ENCODE measurements around the gene HMG20A. TPM values are rescaled to one million over a fixed set of nuclear protein-coding genes. Genes with fewer than 3 reads are reported as not detected.
A peak's percentile ranks its signal among the peaks of the same experiment; 100 is the strongest.

HMG20A gene
- total RNA-seq, 4 donors from 2014 or later, result 20.7 to 42.2 (median 31.2) TPM

DNA sequence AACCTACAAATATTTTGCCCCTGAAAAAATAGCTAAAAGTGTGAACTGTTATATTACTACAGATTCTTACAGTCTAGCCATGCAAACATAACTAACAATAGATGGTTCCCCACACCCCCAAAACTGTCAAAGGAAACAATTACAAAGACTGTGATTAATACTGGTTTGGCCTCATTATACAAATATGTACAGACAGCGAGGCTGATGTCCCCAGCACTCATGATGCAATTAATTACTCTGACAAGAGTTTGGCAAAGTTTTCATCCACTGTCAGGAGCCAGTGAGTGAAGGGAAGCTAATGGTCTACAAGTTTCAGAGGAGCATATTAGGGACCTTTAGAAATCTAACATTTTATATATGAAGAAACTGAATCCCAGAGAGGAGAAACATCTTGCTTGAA, 61.0 kb downstream of the HMG20A start:
- Histone ChIP-seq H3K27ac (replicated peaks in 1 of 4) (peak overlapping the region in 2 of 4 donors; percentile 44 to 49), H3K4me1 (peaks cover 43 to 53% (median 51%) of the 10 kb centered on the region in 4 donors), H3K27me3 (no peaks in the 10 kb centered on the region), H3K9me3 (no peaks in the 10 kb centered on the region), H3K36me3 (peaks cover 4 to 56% (median 39%) of the 10 kb centered on the region in 4 donors), H3K4me3 (no peak overlapping the region)
- DNase-seq (ENCODE audit: extremely low spot score), result no peak
- TF ChIP-seq, protein P1, sequence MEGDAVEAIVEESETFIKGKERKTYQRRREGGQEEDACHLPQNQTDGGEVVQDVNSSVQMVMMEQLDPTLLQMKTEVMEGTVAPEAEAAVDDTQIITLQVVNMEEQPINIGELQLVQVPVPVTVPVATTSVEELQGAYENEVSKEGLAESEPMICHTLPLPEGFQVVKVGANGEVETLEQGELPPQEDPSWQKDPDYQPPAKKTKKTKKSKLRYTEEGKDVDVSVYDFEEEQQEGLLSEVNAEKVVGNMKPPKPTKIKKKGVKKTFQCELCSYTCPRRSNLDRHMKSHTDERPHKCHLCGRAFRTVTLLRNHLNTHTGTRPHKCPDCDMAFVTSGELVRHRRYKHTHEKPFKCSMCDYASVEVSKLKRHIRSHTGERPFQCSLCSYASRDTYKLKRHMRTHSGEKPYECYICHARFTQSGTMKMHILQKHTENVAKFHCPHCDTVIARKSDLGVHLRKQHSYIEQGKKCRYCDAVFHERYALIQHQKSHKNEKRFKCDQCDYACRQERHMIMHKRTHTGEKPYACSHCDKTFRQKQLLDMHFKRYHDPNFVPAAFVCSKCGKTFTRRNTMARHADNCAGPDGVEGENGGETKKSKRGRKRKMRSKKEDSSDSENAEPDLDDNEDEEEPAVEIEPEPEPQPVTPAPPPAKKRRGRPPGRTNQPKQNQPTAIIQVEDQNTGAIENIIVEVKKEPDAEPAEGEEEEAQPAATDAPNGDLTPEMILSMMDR (IDR thresholded peaks at IDR 0.05), result no peak
- TF ChIP-seq EP300 (IDR thresholded peaks at IDR 0.05) (no peak), POLR2AphosphoS5 (IDR thresholded peaks at IDR 0.05) (peak in 1 of 2 donors; percentile 23)
- intact Hi-C loops (cut with DNase I), result no loop called here
- 7% methylated on average over 1 of the region's 1 CpG for WGBS

DNA sequence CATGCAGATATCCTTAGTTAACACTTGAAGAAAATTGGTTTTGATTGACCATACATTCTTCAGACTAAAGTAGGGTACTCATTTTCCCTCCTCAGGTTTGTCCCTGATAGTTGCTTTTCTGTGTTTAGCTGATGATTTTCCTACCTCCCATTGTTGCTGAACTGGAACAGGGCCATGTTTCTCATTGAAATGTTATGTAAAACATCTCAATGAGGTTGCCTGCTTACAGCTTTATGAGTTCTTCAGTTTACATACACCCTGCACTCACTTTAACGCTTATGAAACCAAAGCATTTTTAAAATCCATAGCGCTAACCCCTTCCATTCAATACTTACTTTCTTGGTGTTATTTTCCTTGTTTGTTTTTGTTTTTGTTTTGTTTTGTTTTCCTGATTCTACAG, 61.9 kb downstream of the HMG20A start:
- Histone ChIP-seq H3K4me1 (peaks cover 52 to 62% (median 60%) of the 10 kb centered on the region in 4 donors), H3K9me3 (no peaks in the 10 kb centered on the region), H3K4me3 (no peak overlapping the region), H3K27ac (replicated peaks in 1 of 4) (peak overlapping the region in 1 of 4 donors; percentile 49), H3K27me3 (no peaks in the 10 kb centered on the region), H3K36me3 (peaks cover 4 to 51% (median 38%) of the 10 kb centered on the region in 4 donors)
- TF ChIP-seq, protein P1 (IDR thresholded peaks at IDR 0.05), result no peak
- TF ChIP-seq POLR2A (IDR thresholded peaks at IDR 0.05; ENCODE audit: low read depth) (no peak), POLR2AphosphoS5 (IDR thresholded peaks at IDR 0.05) (peak in 1 of 2 donors; percentile 19), EP300 (IDR thresholded peaks at IDR 0.05) (no peak)
- whole genome bisulfite sequencing, result 55% methylated on average over 2 of the region's 2 CpGs
- intact Hi-C loops (cut with DNase I), result no loop called here
- no peak for DNase-seq (ENCODE audit: extremely low spot score)

DNA sequence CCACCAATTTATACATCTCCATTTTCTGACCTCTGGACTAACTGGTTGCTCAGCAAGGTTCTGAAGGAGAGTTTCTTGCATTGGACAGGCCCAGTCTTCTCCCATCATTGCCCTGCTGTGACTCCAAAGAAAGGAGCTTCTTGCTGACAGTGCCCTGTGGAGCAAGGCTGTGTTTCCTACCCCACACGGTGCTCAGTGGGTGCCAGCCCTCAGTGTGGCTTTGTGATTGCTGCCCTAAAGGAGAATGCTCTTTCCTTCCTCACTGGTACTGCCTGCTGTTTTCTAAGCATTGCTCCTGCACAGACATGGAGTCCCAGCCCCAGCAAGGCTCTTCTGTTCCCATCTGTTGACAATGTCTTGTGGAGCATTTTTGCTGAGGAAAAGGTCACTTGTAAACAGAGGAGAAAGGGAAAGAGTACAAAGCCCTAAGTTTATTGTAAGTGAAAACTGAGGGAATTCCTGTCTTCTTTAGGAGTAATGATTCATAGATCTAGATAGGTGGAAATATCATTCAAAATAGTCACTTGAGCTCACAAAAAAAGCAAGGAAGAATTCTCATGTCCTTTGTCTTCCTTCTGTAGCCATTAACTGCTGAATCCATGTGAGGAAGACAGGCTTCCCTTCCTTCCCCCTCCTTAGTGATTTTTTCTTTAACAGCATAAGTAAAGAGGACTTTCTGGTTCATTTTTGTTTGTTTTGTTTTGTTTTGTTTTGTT, 62.9 kb downstream of the HMG20A start:
- H3K27ac ChIP-seq (replicated peaks in 1 of 4), result peak overlapping the region in 1 of 4 donors; percentile 4

DNA sequence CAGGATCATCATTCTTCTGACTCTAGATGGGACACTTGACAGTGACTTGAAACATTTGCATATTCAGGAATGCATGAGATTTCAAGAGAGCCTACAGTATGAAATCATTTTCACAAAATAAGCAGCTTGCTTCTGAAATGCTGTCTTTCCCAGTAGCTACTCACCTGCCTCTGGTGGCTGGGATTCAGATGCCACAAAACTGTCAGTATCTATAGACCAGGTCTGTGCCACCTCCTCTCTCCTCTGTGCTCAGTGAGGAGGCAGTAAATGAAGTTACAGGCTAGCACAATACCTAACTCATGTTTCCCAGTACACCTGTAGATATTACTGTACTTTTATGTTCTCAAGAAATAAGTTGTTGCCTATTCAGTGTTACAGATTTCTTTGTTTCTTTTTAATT, 64.3 kb downstream of the HMG20A start:
- H3K27me3 ChIP-seq, result no peaks in the 10 kb centered on the region
- TF ChIP-seq POLR2AphosphoS5 (IDR thresholded peaks at IDR 0.05) (no peak), EP300 (IDR thresholded peaks at IDR 0.05) (no peak), POLR2A (IDR thresholded peaks at IDR 0.05; ENCODE audit: low read depth) (no peak)
- TF ChIP-seq, protein P1 (IDR thresholded peaks at IDR 0.05), result no peak
- DNase-seq (ENCODE audit: extremely low spot score), result no peak
- H3K9me3 ChIP-seq, result no peaks in the 10 kb centered on the region
- peaks cover 56 to 66% (median 61%) of the 10 kb centered on the region in 4 donors for H3K4me1 ChIP-seq
- peaks cover 0 to 27% (median 18%) of the 10 kb centered on the region in 4 donors for H3K36me3 ChIP-seq
- no peak overlapping the region for H3K27ac ChIP-seq (replicated peaks in 1 of 4)
- intact Hi-C loops (cut with DNase I), result no loop called here
- no peak overlapping the region for H3K4me3 ChIP-seq

More for the DNA sequence above, 62.9 kb downstream of the HMG20A start:
- Histone ChIP-seq H3K36me3 (peaks cover 0 to 41% (median 30%) of the 10 kb centered on the region in 4 donors), H3K27me3 (no peaks in the 10 kb centered on the region), H3K4me3 (no peak overlapping the region), H3K9me3 (no peaks in the 10 kb centered on the region), H3K4me1 (peaks cover 56 to 66% (median 61%) of the 10 kb centered on the region in 4 donors)
- no peak for TF ChIP-seq POLR2AphosphoS5 (IDR thresholded peaks at IDR 0.05)
- no peak for TF ChIP-seq POLR2A (IDR thresholded peaks at IDR 0.05; ENCODE audit: low read depth)
- no peak for TF ChIP-seq EP300 (IDR thresholded peaks at IDR 0.05)
- TF ChIP-seq, protein P1 (IDR thresholded peaks at IDR 0.05), result no peak
- WGBS, result 44% methylated on average over 1 of the region's 1 CpG
- intact Hi-C loops (cut with DNase I), result no loop called here
- DNase-seq (ENCODE audit: extremely low spot score), result no peak
